ENCODE results near the gene CEACAM16. TPM values are rescaled to one million over a fixed set of nuclear protein-coding genes. Genes with fewer than 3 reads are reported as not detected.
A peak's percentile ranks its signal among the peaks of the same experiment; 100 is the strongest.

CEACAM16 gene
- total RNA-seq, 4 donors from 2014 or later = not detected

DNA sequence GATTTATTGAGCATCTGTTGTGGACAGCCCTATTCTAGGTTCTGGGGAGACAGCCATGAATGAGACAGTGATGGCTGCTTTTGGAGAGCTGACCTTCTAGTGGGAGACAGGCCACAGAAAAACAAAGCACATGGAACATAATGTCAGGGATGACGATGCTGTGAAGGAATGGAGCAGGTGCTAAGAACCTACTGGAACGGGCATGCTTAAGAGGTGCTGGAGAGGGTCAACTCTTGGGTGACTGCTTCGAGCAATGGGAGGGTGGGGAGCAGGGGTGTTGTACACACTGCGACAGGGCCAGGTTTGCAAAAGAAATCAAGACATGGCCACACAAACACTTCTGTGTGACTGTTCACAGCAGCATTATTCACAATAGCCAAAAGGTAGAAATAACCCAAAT, 12.1 kb upstream of the CEACAM16 start:
- TF ChIP-seq, protein P1, sequence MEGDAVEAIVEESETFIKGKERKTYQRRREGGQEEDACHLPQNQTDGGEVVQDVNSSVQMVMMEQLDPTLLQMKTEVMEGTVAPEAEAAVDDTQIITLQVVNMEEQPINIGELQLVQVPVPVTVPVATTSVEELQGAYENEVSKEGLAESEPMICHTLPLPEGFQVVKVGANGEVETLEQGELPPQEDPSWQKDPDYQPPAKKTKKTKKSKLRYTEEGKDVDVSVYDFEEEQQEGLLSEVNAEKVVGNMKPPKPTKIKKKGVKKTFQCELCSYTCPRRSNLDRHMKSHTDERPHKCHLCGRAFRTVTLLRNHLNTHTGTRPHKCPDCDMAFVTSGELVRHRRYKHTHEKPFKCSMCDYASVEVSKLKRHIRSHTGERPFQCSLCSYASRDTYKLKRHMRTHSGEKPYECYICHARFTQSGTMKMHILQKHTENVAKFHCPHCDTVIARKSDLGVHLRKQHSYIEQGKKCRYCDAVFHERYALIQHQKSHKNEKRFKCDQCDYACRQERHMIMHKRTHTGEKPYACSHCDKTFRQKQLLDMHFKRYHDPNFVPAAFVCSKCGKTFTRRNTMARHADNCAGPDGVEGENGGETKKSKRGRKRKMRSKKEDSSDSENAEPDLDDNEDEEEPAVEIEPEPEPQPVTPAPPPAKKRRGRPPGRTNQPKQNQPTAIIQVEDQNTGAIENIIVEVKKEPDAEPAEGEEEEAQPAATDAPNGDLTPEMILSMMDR (IDR thresholded peaks at IDR 0.05) = no peak
- DNase-seq (ENCODE audit: low spot score) (no peak), ATAC-seq (ENCODE audit: low FRiP score) (no peak)

DNA sequence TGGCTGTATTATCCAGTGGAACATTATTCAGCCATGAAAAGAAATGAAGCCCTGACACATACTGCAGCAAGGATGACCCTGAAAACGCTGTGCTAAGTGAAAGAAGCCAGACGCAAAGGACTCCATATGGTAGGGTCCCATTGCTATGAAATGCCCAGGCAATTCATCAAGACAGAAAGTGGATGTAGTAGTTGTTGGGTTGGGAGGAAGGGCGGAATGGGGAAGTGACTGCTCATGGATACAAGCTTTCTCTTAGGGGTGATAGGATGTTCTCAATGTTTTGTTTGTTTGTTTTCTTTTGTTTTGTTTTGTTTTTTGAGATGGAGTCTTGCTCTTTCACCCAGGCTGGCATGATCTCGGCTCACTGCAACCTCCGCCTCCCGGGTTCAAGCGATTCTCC, 11.1 kb upstream of the CEACAM16 start:
- ATAC-seq (ENCODE audit: low FRiP score) (no peak), DNase-seq (ENCODE audit: low spot score) (no peak)
- TF ChIP-seq, protein P1 (IDR thresholded peaks at IDR 0.05) = no peak

DNA sequence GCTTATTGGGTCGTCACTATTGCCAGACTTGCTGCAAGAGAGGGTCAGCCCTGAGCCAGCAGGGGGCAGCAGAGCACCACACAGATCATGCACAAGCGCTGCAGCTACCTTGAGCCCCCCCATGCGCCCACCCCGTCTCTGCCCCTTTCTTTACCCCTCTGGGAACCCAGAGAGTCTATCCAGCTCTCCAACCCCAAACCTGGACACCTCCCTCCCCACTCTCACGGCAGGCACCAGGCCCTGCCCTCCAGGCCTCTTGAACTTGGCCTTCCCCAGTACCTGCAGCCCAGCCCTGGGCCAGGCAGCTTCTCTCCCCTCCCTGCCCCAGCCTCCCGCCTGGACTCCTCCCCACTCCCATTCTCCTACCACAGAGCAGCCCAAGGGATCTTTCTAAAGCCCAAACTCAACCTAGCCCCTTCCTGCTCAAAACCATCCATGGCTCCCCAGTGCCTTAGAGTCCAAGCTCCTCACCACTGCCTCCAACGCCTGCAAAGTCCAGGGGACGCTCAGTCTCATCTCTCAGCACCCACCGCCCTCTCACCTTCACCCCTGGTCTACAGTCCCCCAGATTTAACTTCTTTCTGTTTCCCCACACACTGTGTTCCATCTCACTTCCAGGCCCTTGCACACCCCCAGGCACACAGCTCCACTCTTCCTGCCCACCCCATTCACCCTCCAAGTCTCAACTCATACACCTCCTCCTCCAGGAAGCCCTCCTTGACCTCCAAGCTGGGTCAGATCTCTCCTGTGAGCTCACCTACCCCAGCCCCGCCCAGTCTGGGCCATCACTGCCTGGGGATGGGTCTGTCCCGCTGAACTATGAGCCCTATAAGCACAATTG, 9.4 kb upstream of the CEACAM16 start:
- ATAC-seq (ENCODE audit: low FRiP score) = peak; percentile 57
- TF ChIP-seq, protein P1 (IDR thresholded peaks at IDR 0.05) = peak in 1 of 3 donors; percentile 87

DNA sequence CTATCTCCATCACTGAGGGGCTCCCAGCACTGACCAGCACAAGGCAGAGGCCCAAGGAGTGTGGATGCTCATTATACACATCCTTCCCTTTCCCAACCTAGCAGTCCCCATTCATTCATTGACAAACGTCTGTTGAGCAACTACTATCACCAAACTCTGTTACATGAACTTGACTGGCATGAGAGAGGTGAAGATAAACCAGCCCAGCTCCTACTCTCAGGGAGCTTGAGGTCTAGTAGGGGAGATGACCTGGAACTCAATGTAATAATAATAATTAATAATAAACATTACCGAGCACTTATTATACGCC, 8.9 kb upstream of the CEACAM16 start:
- TF ChIP-seq, protein P1 (IDR thresholded peaks at IDR 0.05) = no peak
- DNase-seq (ENCODE audit: low spot score) (no peak), ATAC-seq (ENCODE audit: low FRiP score) (no peak)

More for the DNA sequence above, 9.4 kb upstream of the CEACAM16 start:
- peak; percentile 78 for DNase-seq (ENCODE audit: low spot score)

DNA sequence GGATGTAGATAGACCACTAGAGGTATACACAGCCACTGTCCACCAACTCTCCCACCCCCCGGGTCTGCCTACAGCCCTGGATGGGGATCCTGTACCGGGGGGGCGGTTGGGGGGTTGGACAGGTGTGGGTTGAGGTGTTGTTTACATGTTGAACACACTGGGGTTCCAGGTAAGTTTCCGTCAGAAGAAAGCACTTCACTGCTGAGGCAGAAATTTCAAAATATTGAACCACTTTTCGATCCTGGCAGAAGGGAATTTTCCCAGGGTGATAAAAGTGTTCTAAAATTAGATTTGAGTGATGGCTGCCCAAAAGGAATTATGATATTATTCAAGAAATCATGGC, 6.6 kb upstream of the CEACAM16 start:
- DNase-seq (ENCODE audit: low spot score) (no peak), ATAC-seq (ENCODE audit: low FRiP score) (no peak)
- TF ChIP-seq, protein P1 (IDR thresholded peaks at IDR 0.05) = no peak

DNA sequence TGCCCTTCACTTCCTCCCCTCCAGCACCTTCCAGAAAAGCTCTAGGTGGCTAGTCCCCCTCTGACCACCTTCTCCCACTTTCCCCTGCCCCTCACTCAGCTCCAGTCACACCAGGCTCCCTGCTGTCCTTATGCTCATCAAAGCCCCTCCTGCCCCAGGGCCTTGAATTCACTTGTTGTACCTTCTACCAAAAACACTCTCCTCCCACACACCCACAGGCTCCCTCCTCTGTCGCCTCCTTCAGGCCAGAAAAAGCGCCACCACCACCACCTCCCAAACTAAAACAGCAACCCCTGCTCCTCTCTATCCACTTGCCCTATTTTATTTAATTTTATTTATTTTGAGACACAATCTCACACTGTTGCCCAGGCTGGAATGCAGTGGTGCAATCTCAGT, 4.8 kb upstream of the CEACAM16 start:
- TF ChIP-seq, protein P1 (IDR thresholded peaks at IDR 0.05) = no peak
- DNase-seq (ENCODE audit: low spot score) (no peak), ATAC-seq (ENCODE audit: low FRiP score) (no peak)

DNA sequence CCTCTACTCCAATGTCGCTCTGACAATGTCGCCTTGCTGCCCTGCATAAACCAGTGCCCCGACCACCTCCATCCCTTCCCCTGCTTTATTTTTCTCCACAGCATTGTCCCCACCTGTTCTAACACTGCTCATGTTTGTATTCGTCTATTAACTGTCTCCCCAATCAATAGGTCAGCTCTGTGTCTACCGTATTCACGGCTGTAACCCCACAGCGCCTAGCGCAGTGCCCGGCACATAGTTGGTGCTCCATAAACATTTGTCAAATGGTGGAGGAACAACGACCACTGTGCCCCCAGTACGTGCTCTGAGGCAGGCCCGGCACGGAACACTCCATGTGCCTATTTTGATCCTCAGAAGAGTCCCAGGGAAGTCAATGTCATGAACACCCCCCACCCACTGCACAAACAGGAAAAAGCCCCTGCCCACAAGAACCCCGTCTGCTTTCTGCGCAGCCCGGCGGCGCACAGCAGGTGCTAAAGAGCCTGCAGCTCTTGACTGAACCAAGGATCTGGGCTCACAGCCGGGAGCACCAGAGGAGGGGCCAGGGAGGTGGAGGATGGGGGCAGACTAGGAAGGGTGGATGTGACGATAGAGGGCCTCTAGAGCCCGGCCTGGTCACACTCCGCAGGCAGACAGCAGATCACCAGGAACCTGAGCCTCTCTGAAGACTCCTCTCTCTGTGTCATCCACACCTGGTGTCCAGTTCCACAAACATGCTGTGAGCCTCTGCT, 1.8 kb upstream of the CEACAM16 start:
- no peak for ATAC-seq (ENCODE audit: low FRiP score)
- DNase-seq (ENCODE audit: low spot score) = no peak
- TF ChIP-seq, protein P1 (IDR thresholded peaks at IDR 0.05) = no peak

Data from omental fat pad (tissue), 4 donors.